ENCODE data around the gene THSD4.

Gene THSD4

DNA sequence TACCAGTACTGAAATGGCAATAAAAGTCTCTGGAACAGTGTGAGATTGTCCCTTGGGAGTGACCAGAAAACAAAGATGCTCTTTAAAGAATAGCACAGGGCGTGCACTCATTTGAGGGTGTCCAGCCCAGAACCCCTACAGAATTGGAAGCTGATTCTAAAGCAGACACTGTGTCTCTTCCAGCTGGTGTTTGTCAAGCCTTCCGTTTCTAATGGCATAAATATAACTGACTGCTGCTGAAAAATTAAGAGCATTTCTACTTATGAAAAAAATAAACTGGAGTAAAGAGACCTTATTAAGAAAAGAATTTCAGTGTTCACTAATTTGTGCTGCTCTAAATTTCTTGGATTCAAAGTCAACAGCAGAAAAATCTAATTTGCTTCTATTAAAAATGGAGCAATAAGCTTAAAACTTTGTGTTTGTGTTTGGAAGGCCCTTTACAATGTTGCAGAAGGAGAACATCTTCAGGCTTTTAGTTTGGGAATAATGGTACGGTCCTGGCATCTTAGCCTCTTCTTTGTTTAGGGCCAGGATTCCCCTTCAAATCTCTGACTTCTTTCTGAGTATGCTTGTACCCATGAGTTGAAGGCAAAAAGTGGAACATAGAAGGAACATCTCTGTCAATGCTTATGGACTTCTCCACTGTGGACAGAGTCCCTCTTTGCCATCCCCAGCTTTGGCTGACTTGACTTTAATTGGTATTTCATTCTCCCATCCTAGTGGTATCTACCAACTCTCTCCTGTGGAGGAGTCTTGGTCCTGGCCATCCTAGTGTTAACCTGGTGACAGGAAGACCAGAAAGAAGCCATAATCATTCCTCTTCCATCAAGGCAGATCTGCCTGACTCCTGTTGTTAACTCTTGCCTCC is 65.9 kb downstream of the THSD4 start:
- no peaks in the 10 kb centered on the region for H3K79me2 ChIP-seq (ENCODE audit: insufficient read depth, low read depth)
- H3K27me3 ChIP-seq (ENCODE audit: insufficient read depth, low read depth): no peaks in the 10 kb centered on the region
- H3K4me2 ChIP-seq: no peak overlapping the region
- no peak overlapping the region for H3K4me3 ChIP-seq (IDR thresholded peaks at IDR 0.05; ENCODE audit: insufficient read depth, low read depth, low read length)
- TF ChIP-seq, protein P1, sequence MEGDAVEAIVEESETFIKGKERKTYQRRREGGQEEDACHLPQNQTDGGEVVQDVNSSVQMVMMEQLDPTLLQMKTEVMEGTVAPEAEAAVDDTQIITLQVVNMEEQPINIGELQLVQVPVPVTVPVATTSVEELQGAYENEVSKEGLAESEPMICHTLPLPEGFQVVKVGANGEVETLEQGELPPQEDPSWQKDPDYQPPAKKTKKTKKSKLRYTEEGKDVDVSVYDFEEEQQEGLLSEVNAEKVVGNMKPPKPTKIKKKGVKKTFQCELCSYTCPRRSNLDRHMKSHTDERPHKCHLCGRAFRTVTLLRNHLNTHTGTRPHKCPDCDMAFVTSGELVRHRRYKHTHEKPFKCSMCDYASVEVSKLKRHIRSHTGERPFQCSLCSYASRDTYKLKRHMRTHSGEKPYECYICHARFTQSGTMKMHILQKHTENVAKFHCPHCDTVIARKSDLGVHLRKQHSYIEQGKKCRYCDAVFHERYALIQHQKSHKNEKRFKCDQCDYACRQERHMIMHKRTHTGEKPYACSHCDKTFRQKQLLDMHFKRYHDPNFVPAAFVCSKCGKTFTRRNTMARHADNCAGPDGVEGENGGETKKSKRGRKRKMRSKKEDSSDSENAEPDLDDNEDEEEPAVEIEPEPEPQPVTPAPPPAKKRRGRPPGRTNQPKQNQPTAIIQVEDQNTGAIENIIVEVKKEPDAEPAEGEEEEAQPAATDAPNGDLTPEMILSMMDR (conservative IDR thresholded peaks at IDR 0.05; ENCODE audit: low read depth, low read length): no peak
- H4K20me1 ChIP-seq (ENCODE audit: insufficient read depth): no peaks in the 10 kb centered on the region
- no peak overlapping the region for H2AFZ ChIP-seq (ENCODE audit: low read depth)
- H3K4me1 ChIP-seq (ENCODE audit: low read depth, poor library complexity, severe bottlenecking): no peaks in the 10 kb centered on the region
- H3K36me3 ChIP-seq (ENCODE audit: insufficient read depth): no peaks in the 10 kb centered on the region
- no peak overlapping the region for H3K27ac ChIP-seq
- no peak overlapping the region for H3K9ac ChIP-seq

DNA sequence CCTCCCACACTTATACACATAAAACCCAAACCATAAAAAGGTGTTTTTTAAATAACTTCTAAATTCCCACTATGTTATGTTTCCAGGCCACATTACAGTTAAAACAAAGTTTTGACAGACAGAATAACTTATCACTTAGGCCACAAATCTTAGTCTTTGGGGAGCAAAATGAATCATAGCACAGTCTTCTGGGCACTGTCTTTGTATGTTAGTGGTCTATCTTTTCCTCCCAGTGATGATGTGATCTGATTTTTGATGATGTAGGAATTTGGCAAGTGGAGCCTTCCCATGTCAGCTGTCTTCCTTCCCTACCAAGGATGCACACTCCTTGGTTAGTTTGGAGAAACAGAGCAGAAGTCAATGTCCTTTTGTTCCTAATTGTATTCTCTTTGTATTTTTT is 67.3 kb downstream of the THSD4 start:
- H3K79me2 ChIP-seq (ENCODE audit: insufficient read depth, low read depth): no peaks in the 10 kb centered on the region
- H3K4me1 ChIP-seq (ENCODE audit: low read depth, poor library complexity, severe bottlenecking): no peaks in the 10 kb centered on the region
- no peak overlapping the region for H3K27ac ChIP-seq
- H3K36me3 ChIP-seq (ENCODE audit: insufficient read depth): no peaks in the 10 kb centered on the region
- H4K20me1 ChIP-seq (ENCODE audit: insufficient read depth): no peaks in the 10 kb centered on the region
- no peak overlapping the region for H3K4me2 ChIP-seq
- TF ChIP-seq, protein P1 (conservative IDR thresholded peaks at IDR 0.05; ENCODE audit: low read depth, low read length): no peak
- no peaks in the 10 kb centered on the region for H3K27me3 ChIP-seq (ENCODE audit: insufficient read depth, low read depth)
- no peak overlapping the region for H3K9ac ChIP-seq
- no peak overlapping the region for H3K4me3 ChIP-seq (IDR thresholded peaks at IDR 0.05; ENCODE audit: insufficient read depth, low read depth, low read length)
- no peak overlapping the region for H2AFZ ChIP-seq (ENCODE audit: low read depth)

DNA sequence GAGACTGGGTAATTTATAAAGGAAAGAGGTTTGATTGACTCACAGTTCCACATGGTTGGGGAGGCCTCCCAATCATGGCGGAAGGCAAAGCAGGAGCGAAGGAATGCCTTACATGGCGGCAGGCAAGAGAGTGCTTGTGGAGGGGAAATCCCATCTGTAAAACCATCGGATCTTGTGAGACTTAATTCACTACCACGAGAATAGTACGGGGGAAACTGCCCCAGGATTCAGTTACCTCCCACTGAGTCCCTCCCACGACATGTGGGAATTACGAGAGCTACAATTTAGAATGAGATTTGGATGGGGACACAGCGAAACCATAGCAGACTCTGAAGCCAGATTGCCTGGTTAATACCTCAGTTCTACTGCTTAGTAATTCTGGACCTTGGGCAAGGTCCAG is 67.8 kb downstream of the THSD4 start:
- H3K9ac ChIP-seq: no peak overlapping the region
- H3K4me2 ChIP-seq: no peak overlapping the region
- H2AFZ ChIP-seq (ENCODE audit: low read depth): no peak overlapping the region
- no peaks in the 10 kb centered on the region for H3K27me3 ChIP-seq (ENCODE audit: insufficient read depth, low read depth)
- H3K4me1 ChIP-seq (ENCODE audit: low read depth, poor library complexity, severe bottlenecking): no peaks in the 10 kb centered on the region
- no peaks in the 10 kb centered on the region for H3K79me2 ChIP-seq (ENCODE audit: insufficient read depth, low read depth)
- no peaks in the 10 kb centered on the region for H3K36me3 ChIP-seq (ENCODE audit: insufficient read depth)
- no peak overlapping the region for H3K4me3 ChIP-seq (IDR thresholded peaks at IDR 0.05; ENCODE audit: insufficient read depth, low read depth, low read length)
- TF ChIP-seq, protein P1 (conservative IDR thresholded peaks at IDR 0.05; ENCODE audit: low read depth, low read length): no peak
- no peaks in the 10 kb centered on the region for H4K20me1 ChIP-seq (ENCODE audit: insufficient read depth)
- H3K27ac ChIP-seq: no peak overlapping the region

DNA sequence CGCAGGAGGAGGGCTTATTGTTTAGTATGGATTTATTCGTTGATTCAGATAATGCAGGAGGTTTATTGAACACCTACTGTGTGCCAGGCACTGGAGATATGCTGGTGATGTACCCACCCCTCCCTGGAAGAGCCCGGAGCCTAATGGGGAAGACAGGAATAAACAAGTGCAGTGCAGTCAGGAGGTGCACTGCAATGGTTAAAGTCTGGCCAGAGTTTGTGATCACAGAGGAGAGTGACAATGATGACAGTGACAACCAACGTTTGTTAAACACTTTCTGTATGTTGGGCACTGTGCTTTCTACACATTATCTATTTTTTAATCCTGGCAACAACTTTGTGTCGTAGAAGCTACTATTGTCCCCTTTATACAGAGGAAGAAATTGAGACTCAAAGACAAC is 70.4 kb downstream of the THSD4 start:
- Histone ChIP-seq H3K27ac (no peak overlapping the region), H3K9ac (no peak overlapping the region), H3K4me3 (IDR thresholded peaks at IDR 0.05; ENCODE audit: insufficient read depth, low read depth, low read length) (no peak overlapping the region), H4K20me1 (ENCODE audit: insufficient read depth) (no peaks in the 10 kb centered on the region), H3K79me2 (ENCODE audit: insufficient read depth, low read depth) (no peaks in the 10 kb centered on the region), H3K4me1 (ENCODE audit: low read depth, poor library complexity, severe bottlenecking) (no peaks in the 10 kb centered on the region), H2AFZ (ENCODE audit: low read depth) (no peak overlapping the region), H3K36me3 (ENCODE audit: insufficient read depth) (no peaks in the 10 kb centered on the region), H3K4me2 (no peak overlapping the region), H3K27me3 (ENCODE audit: insufficient read depth, low read depth) (no peaks in the 10 kb centered on the region)
- TF ChIP-seq, protein P1 (conservative IDR thresholded peaks at IDR 0.05; ENCODE audit: low read depth, low read length): no peak
